HG03060 (cell line): Measurements from ENCODE around the gene CCL27.

ENCODE experiments used
- ATAC-seq: cut with Tn5 transposase; IDR thresholded peaks from one replicate; pipeline ENCODE4 v1.9.1; 2021; ENCODE audit warnings: low read depth, moderate number of reproducible peaks; ENCODE audit not compliant: unreplicated experiment

Gene CCL27, protein sequence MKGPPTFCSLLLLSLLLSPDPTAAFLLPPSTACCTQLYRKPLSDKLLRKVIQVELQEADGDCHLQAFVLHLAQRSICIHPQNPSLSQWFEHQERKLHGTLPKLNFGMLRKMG

GRCh38 chr9:34662526-34663302 is at the start of gene CCL27:
Gene CCL27 (minus strand): TSS chr9:34662657. CDS start chr9:34662633, 24 bp downstream.
- no peak for ATAC-seq

GRCh38 chr9:34712140-34712539 is 49.7 kb upstream of the CCL27 start:
- no peak for ATAC-seq

DNA sequence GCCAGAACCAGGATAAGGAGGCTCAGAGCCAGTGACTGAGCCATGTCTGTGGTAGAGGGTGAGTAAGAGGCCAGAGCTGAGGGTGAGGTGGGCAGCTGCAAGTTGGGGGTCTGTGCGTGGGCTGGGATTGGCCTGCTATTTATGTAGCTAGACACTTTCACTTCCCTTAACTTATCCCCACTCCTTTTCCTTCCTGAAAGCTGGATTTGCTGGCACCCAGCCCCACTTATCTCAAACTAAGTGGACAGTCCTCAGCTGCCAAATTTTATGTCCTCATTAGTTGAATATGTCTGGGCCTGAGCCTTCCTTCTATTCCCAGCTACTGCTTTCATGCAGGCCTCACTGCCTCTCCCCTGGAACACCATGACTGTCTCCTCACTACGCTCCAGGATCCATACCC is 47.6 kb upstream of the CCL27 start, which contains the start of gene CCL21:
Gene CCL21 (minus strand): TSS at position 114 of the 400 bp plus-strand sequence. CDS start 70 bp downstream, at position 44.
- ATAC-seq = no peak

DNA sequence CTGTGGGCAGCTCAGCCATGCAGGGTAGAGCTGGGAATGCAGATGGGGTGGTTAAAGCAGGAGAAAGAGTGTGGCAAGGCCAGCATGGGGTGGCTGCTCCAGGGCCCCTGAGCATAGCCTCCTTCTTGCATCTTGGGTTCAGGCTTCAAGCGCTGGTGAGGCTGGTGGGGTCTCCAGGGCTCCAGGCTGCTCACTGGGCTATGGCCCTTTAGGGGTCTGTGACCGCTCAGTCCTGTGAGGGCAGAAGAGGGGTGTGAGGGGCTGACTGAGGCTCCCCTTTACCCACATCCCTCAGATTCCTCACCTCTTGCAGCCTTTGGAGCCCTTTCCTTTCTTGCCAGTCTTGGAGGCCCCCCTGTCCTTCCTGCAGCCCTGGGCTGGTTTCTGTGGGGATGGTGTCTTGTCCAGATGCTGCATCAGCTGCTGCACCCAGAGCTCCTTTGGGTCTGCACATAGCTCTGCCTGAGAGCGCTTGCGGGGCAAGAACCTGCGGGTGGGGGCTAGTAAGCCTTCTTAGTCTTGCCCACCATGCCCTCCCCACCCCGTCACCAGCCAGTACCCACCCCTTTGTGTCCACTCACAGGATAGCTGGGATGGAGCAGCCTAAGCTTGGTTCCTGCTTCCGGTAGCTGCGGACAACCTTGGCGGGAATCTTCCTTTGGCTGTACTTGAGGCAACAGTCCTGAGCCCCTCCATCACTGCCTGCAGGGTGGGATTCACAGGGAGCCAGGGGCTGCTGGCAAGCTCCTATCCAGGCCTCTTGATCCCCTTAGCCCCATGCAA is 46.9 kb upstream of the CCL27 start:
- no peak for ATAC-seq

DNA sequence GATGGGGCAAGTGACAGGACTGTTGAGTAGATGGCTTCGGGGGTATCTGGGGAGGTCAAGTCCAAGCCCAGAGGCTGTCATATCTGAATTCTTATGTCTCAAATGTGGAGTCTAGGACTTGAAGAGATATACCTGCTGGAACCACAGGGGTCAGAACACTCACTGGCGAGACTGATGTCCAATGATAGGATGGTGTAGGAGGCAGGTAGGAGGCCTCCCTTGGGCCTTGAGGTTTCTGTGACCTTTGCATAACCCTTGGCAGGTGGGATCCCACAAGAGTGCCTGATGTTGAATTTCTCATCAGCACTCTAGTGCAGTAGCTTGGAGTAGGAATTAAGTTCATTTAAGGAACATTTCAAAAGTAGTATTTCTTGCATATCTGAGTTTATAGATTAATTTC is 44.7 kb upstream of the CCL27 start:
- no peak for ATAC-seq

DNA sequence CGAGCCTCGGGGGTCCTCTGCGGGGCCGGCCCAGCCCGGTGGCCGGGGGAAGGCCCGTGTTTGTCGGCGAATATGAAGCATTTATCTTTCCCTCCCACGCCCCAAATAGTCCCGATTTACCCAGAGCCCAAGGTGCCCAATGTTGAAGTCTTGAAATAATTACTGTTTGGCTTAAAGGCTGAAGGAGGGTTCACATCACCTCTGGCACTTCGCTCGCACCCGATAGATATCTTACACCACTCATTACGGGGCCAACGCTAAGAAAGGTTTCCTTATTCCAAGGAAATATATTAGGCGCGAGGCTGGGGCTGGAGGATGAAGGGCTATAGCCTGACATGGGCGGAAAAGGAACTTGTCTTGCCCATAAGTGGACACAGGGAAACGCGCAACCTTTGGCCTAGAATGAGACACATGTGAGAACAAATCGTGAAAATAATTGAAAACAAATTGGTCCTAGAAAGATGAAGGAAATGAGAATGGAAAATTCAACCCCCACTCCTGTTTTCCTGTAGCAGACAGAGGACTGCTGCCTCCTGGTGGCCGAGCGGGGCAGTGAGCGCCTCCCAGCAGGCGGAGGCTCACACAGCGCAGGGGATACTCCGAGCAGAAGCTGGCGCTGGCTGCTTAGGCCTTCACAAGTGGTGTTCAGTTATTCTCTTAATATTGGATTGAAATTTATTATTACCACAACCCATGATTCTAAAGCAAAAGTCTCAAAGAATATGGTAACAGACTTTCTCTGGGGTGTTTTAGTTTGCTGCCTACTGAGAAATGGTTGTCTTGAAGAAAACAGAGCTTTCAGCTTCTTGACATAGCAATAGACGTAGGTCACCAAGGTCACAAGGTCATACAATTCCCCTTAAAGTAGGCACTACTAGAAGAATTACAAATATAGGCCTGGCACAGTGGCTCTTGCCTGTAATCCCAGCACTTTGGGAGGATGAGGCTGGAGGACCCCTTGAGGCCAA is 39.6 kb upstream of the CCL27 start:
- ATAC-seq = no peak

- ATAC-seq = no peak
These were observed 38.7 kb upstream of the CCL27 start for GRCh38 chr9:34701023-34701768.

DNA sequence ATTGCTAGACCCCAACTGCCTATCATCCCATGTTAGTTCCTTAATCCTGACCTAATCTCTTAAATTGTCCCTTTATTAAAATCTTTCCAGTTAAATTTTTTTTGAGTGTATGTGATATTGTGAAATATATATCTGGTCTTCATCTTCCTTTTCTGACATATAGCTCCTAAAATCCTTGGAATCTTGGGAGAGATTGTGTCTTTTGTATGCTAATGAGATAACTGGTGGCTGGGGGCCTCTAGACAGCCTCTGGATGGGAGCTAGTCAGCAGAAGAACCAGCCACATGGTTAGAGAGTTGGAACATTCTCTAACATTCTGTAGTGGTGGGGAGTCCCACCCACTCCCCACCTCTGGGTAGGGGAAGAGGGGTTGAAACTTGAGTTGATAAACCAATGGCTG is 32.4 kb upstream of the CCL27 start:
- no peak for ATAC-seq

DNA sequence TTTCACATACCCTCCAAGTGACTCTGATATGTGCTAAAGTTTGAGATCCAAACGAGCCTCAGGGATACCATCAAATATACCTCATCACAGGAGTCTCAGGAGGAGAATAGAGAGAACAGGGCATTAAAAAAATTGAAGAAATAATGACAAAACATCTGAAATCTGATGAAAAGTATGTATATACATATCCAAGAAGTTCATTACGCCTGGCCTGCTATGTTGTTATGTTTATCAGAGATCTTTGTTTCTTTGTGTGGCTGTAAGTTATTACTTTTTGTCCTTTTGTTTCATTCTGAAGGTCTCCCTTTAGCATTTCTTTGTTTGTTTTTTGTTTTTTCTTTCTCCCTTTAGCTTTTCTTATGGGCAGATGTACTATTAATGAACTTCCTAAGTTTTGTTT is 31.1 kb upstream of the CCL27 start:
- ATAC-seq = no peak

GRCh38 chr9:34691936-34692315 is 29.5 kb upstream of the CCL27 start:
- ATAC-seq = no peak

GRCh38 chr9:34690983-34691935 is 28.8 kb upstream of the CCL27 start, which contains the start of gene CCL19:
Gene CCL19 (minus strand): TSS chr9:34691276. CDS start chr9:34691139, 137 bp downstream.
- no peak for ATAC-seq

DNA sequence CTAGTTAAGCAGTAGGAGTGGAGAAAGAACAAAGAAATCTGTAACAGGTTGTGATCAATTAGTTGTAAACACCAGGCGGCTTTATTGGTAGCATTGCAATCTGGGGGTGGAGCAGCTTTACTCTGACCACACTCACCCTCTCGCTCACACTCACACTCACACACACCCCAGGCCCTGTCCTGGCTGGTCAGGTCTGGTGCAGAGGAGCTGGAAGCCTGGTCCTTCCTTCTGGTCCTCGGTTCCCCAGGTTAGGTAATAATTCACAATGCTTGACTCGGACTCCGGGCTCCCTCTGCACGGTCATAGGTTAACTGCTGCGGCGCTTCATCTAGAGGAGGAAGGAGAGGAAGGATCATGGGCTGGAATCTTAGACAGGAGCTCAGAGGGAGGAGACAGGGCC is 27.1 kb upstream of the CCL27 start:
- ATAC-seq = no peak

- ATAC-seq = no peak
These were observed 26.6 kb upstream of the CCL27 start for GRCh38 chr9:34689116-34689470.

DNA sequence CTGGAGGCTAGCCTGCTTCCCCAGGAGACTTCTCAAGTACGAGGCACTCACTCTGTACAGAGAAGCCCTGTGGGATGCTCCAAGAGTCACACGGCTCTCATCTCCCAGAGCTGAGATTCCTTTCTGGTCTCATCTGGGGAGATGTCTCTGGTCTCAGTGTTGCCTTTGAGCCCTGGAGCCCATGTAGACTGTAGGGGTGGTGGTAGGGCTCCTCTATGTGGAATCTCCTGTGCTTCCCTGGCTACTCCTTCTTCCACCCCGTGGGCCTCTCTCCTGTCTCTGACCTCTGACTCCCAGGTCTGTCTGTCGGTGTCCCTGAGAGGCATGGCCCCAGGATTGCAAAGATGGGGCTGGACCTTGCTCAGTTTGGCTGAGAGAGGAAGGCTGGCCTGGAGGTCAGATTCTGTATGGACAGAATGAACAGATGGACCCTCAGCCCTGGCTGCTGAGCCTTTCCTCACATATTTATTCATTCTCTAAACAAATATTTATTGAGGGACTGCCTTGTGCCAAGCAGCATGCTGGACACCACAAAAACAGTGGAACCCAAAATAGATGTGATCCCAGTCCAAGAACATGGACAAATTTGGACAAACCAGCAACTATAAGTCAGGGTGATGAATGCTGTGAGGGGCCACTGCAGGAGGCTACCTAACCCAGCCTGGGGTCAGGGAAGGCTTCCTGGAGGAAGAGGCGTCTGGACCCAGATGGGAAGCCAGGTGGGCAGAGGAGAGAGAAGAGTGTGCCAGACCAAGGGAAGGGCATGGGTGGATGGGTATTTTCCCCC is 26.1 kb upstream of the CCL27 start:
- no peak for ATAC-seq

DNA sequence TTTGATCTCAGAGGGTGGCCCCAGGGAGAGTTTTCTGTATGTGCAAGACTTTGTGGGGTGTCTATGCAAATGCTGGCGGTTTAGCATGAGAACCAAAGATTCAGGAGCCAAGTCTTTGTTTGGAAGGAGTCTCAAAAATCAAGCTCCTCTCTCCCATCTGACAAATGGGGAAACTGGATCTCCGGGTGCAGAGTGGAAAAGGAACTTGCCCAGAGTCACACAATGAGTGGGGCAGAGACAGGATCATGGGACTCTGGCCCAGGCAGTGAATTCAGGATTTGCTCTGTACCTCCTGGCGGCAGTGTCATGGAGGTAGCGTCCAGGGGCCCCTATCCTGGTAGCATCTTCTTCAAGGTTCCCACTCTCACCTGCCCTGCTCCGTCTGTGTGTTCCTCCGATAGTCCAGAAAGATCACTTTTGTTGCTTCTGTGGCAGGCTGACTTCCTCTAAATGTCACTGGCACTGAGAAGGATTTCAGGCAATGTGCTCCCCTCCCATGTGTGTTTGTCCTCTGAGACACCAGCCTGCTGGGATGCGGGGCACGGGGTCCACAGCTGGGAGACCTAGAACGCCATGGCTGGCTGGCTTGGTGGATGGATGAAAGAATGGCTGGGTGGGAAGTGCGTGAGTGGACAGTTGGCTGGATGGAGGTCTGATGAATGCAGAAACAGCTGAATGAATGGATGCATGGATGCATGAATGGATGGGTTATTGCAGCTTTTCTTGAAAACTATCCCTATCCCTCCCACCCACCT is 25.0 kb upstream of the CCL27 start:
- ATAC-seq = no peak

GRCh38 chr9:34686732-34687131 is 24.3 kb upstream of the CCL27 start:
- ATAC-seq = no peak

DNA sequence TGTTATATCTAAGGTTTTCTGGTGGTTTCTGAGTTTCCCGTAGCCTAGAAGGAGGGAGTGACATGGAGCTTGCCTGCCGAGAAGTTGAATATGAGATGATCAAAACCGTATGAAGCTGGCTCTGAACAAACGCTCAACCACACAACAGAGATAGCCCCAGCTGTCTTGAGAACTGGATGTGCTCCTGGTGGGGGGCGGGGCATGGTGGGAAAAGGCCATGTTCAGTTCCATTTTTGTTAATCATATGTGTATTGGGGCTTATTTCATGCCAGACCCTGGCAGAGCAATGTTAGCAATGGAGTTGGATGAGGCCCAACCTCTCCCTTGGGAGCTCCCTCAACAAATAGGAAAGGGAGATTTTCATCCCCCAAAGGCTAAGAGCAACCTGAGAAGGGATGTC is 23.8 kb upstream of the CCL27 start:
- ATAC-seq = no peak
